ENCODE results near the gene SHLD2. TPM values are rescaled to one million over a fixed set of nuclear protein-coding genes. Genes with fewer than 3 reads are reported as not detected.
"Not testable (repeated sequence)": the region's sequence is repeated elsewhere in the genome, so short reads cannot be mapped to it uniquely, and the experiment has no call there.

SHLD2 gene
- polyA plus RNA-seq, 1 experiment, result 7.7 TPM

- POLR2A ChIA-PET, result no interaction called here
- no peaks in the 10 kb centered on the region for H3K27me3 ChIP-seq (ENCODE audit: control insufficient read depth, insufficient read depth, low read length)
- DNase-seq (ENCODE audit: low read depth), result no peak
- CTCF ChIA-PET, result interaction anchor here (1.0 to 1.2 kb wide), 2 partner anchors 10 to 15 kb away, joined by 3 read pairs; no protein-coding TSS in a partner anchor
- H3K36me3 ChIP-seq (ENCODE audit: control insufficient read depth, insufficient read depth, low read length), result peaks cover 15% of the 10 kb centered on the region
- H3K4me3 ChIP-seq (ENCODE audit: low read depth, low read length), result no peak overlapping the region
- no peak for TF ChIP-seq CTCF (IDR thresholded peaks at IDR 0.05; ENCODE audit: insufficient read depth, low read depth, low read length)
These were observed 28.8 kb upstream of the SHLD2 start for GRCh38 chr10:87066178-87066577.

- ChIA-PET CTCF (interaction anchor here (1.0 to 1.7 kb wide), 3 partner anchors 10 to 42 kb away, joined by 3 read pairs; no protein-coding TSS in a partner anchor), POLR2A (no interaction called here)
- peaks cover 15% of the 10 kb centered on the region for H3K36me3 ChIP-seq (ENCODE audit: control insufficient read depth, insufficient read depth, low read length)
These were observed 28.1 kb upstream of the SHLD2 start for GRCh38 chr10:87066865-87067264.

GRCh38 chr10:87068281-87068680 is 26.7 kb upstream of the SHLD2 start:
- POLR2A ChIA-PET, result no interaction called here
- H3K36me3 ChIP-seq (ENCODE audit: control insufficient read depth, insufficient read depth, low read length), result peaks cover 15% of the 10 kb centered on the region
- no peak for TF ChIP-seq CTCF (IDR thresholded peaks at IDR 0.05; ENCODE audit: insufficient read depth, low read depth, low read length)
- no peaks in the 10 kb centered on the region for H3K27me3 ChIP-seq (ENCODE audit: control insufficient read depth, insufficient read depth, low read length)
- no peak overlapping the region for H3K4me3 ChIP-seq (ENCODE audit: low read depth, low read length)
- DNase-seq (ENCODE audit: low read depth), result no peak
- CTCF ChIA-PET, result interaction anchor here (1.7 kb wide), 1 partner anchor 41 kb away, joined by 3 read pairs; no protein-coding TSS in a partner anchor

More at GRCh38 chr10:87066865-87067264, 28.1 kb upstream of the SHLD2 start:
- no peaks in the 10 kb centered on the region for H3K27me3 ChIP-seq (ENCODE audit: control insufficient read depth, insufficient read depth, low read length)
- H3K4me3 ChIP-seq (ENCODE audit: low read depth, low read length), result no peak overlapping the region
- no peak for TF ChIP-seq CTCF (IDR thresholded peaks at IDR 0.05; ENCODE audit: insufficient read depth, low read depth, low read length)
- no peak for DNase-seq (ENCODE audit: low read depth)

- ChIA-PET CTCF (no interaction called here), POLR2A (interaction anchor here (1.3 kb wide), 1 partner anchor 18 kb away, joined by 3 read pairs; no protein-coding TSS in a partner anchor)
- Histone ChIP-seq H3K36me3 (ENCODE audit: control insufficient read depth, insufficient read depth, low read length) (peaks cover 7% of the 10 kb centered on the region), H3K4me3 (ENCODE audit: low read depth, low read length) (no peak overlapping the region), H3K27me3 (ENCODE audit: control insufficient read depth, insufficient read depth, low read length) (no peaks in the 10 kb centered on the region)
- TF ChIP-seq CTCF (IDR thresholded peaks at IDR 0.05; ENCODE audit: insufficient read depth, low read depth, low read length), result no peak
- DNase-seq (ENCODE audit: low read depth), result no peak
These were observed 22.6 kb upstream of the SHLD2 start for GRCh38 chr10:87072449-87072848.

- ChIA-PET CTCF (interaction anchor here (1.3 to 1.5 kb wide), 2 partner anchors 8 to 9 kb away, joined by 3 to 5 read pairs; no protein-coding TSS in a partner anchor), POLR2A (interaction anchor here (0.6 to 0.8 kb wide), 2 partner anchors 11 to 64 kb away, joined by 3 to 16 read pairs; no protein-coding TSS in a partner anchor)
- H3K27me3 ChIP-seq (ENCODE audit: control insufficient read depth, insufficient read depth, low read length); H3K4me3 ChIP-seq (ENCODE audit: low read depth, low read length); H3K36me3 ChIP-seq (ENCODE audit: control insufficient read depth, insufficient read depth, low read length); DNase-seq (ENCODE audit: low read depth): not testable (repeated sequence)
These were observed 18.6 kb upstream of the SHLD2 start for GRCh38 chr10:87076421-87076820.

All from BJ (cell line).